Parathyroid adenoma (tissue), 2 donors: ENCODE measurements around the gene FYN.

Experiments used
- H2AFZ ChIP-seq: fragments of 300-600 bp; sonication (generic); one replicate; pipeline ENCODE4 v1.7.0; 2017; ENCODE audit warnings: antibody characterized with exemption, mild to moderate bottlenecking
- H3K27ac ChIP-seq: fragments of 300-600 bp; sonication (generic); one replicate; pipeline ENCODE4 v1.7.0; 2017
- H3K27me3 ChIP-seq: fragments of 300-600 bp; sonication (generic); one replicate; pipeline ENCODE4 v1.7.0; 2017; ENCODE audit warnings: low read length; ENCODE audit not compliant: control insufficient read depth, insufficient read depth
- H3K36me3 ChIP-seq: fragments of 300-600 bp; sonication (generic); one replicate; pipeline ENCODE4 v1.7.0; 2017; ENCODE audit warnings: low read length; ENCODE audit not compliant: control insufficient read depth, insufficient read depth
- H3K4me1 ChIP-seq: fragments of 300-600 bp; sonication (generic); one replicate; pipeline ENCODE4 v1.7.0; 2017; ENCODE audit warnings: control low read depth
- H3K4me2 ChIP-seq: fragments of 300-600 bp; sonication (generic); one replicate; pipeline ENCODE4 v1.7.0; 2017; ENCODE audit warnings: low read length
- H3K4me3 ChIP-seq: fragments of 300-600 bp; sonication (generic); one replicate; pipeline ENCODE4 v1.7.0; 2017; ENCODE audit warnings: low read depth, low read length
- H3K79me2 ChIP-seq: fragments of 300-600 bp; sonication (generic); one replicate; pipeline ENCODE4 v1.7.0; 2017; ENCODE audit warnings: control low read depth
- H3K9ac ChIP-seq: fragments of 300-600 bp; sonication (generic); one replicate; pipeline ENCODE4 v1.7.0; 2017; ENCODE audit warnings: mild to moderate bottlenecking
- H3K9me3 ChIP-seq: fragments of 300-600 bp; sonication (generic); one replicate; pipeline ENCODE4 v1.7.0; 2017; ENCODE audit warnings: low read length; ENCODE audit not compliant: control insufficient read depth
- CTCF ChIP-seq: fragments of 300-600 bp; sonication (generic); IDR thresholded peaks from one replicate; pipeline ENCODE4 v1.7.0; 2017; ENCODE audit warnings: antibody characterized with exemption, mild to moderate bottlenecking
- donor health status: primary hyperparathyroidism.

Gene FYN

GRCh38 chr6:111717621-111718020 is 155.6 kb downstream of the FYN start:
- Histone ChIP-seq H2AFZ (no peak overlapping the region), H3K4me1 (peaks cover 3% of the 10 kb centered on the region), H3K27me3 (no peaks in the 10 kb centered on the region), H3K27ac (no peak overlapping the region), H3K4me2 (no peak overlapping the region), H3K79me2 (peaks cover 2% of the 10 kb centered on the region), H3K9ac (no peak overlapping the region), H3K4me3 (no peak overlapping the region), H3K9me3 (no peaks in the 10 kb centered on the region), H3K36me3 (no peaks in the 10 kb centered on the region)
- no peak for TF ChIP-seq CTCF

- Histone ChIP-seq H3K27me3 (no peaks in the 10 kb centered on the region), H3K27ac (no peak overlapping the region), H3K4me2 (no peak overlapping the region), H3K79me2 (peaks cover 2% of the 10 kb centered on the region), H3K9me3 (no peaks in the 10 kb centered on the region), H3K36me3 (no peaks in the 10 kb centered on the region), H3K4me3 (no peak overlapping the region), H3K9ac (no peak overlapping the region), H3K4me1 (peaks cover 10% of the 10 kb centered on the region), H2AFZ (no peak overlapping the region)
- no peak for TF ChIP-seq CTCF
Measured at GRCh38 chr6:111716325-111716724, 156.9 kb downstream of the FYN start.

- no peak for TF ChIP-seq CTCF
Measured at GRCh38 chr6:111715321-111715720, 157.9 kb downstream of the FYN start.

GRCh38 chr6:111714416-111715270 is 158.6 kb downstream of the FYN start:
- H3K4me1 ChIP-seq, result peaks cover 15% of the 10 kb centered on the region
- no peaks in the 10 kb centered on the region for H3K9me3 ChIP-seq
- H3K27ac ChIP-seq, result no peak overlapping the region
- H3K4me2 ChIP-seq, result no peak overlapping the region
- H3K27me3 ChIP-seq, result no peaks in the 10 kb centered on the region
- H2AFZ ChIP-seq, result no peak overlapping the region
- no peaks in the 10 kb centered on the region for H3K79me2 ChIP-seq
- no peak for TF ChIP-seq CTCF
- no peak overlapping the region for H3K4me3 ChIP-seq
- H3K36me3 ChIP-seq, result no peaks in the 10 kb centered on the region
- H3K9ac ChIP-seq, result no peak overlapping the region

More at GRCh38 chr6:111715321-111715720, 157.9 kb downstream of the FYN start:
- Histone ChIP-seq H3K27ac (no peak overlapping the region), H3K27me3 (no peaks in the 10 kb centered on the region), H3K4me3 (no peak overlapping the region), H3K36me3 (no peaks in the 10 kb centered on the region), H2AFZ (no peak overlapping the region), H3K4me2 (no peak overlapping the region), H3K9ac (no peak overlapping the region), H3K4me1 (peaks cover 13% of the 10 kb centered on the region), H3K79me2 (no peaks in the 10 kb centered on the region), H3K9me3 (no peaks in the 10 kb centered on the region)

GRCh38 chr6:111713811-111714210 is 159.4 kb downstream of the FYN start:
- Histone ChIP-seq H3K4me1 (peaks cover 15% of the 10 kb centered on the region), H3K9me3 (no peaks in the 10 kb centered on the region), H3K27ac (no peak overlapping the region), H2AFZ (no peak overlapping the region), H3K4me3 (no peak overlapping the region), H3K27me3 (no peaks in the 10 kb centered on the region), H3K4me2 (no peak overlapping the region), H3K79me2 (no peaks in the 10 kb centered on the region), H3K9ac (no peak overlapping the region), H3K36me3 (no peaks in the 10 kb centered on the region)
- TF ChIP-seq CTCF, result no peak
